ENCODE results near the gene CDK19. TPM values are rescaled to one million over a fixed set of nuclear protein-coding genes. Genes with fewer than 3 reads are reported as not detected.

Gene CDK19
- total RNA-seq, 8 experiments from 2014 or later: 15.2 to 37.0 (median 18.8) TPM

- Histone ChIP-seq H3K27ac (no peak overlapping the region), H3K4me1 (replicated peaks in 1 of 2) (no peaks in the 10 kb centered on the region), H3K4me3 (no peak overlapping the region)
- in situ Hi-C loops (cut with MboI; ENCODE audit: low pct_unique_long_range_greater_than_20kb in 2 of 9, low sequenced_read_pairs in 9 of 9, unreplicated experiment in 9 of 9): loop anchor here in 2 of 9 experiments (25.0 kb wide), 3 partner anchors 144 to 256 kb away; no protein-coding TSS in a partner anchor
- ATAC-seq (replicated peaks in 6 of 8): peak in 3 of 8 experiments; percentile 17 to 29 (median 24)
- 35 to 87% (median 69%) methylated on average over 3 to 4 of the region's 4 CpGs for WGBS, 10 experiments
Measured at GRCh38 chr6:110681543-110682459, 133.5 kb downstream of the CDK19 start.

GRCh38 chr6:110676396-110676795 is 138.9 kb downstream of the CDK19 start:
- in situ Hi-C loops (cut with MboI; ENCODE audit: low pct_unique_long_range_greater_than_20kb in 2 of 9, low sequenced_read_pairs in 9 of 9, unreplicated experiment in 9 of 9): loop anchor here in 2 of 9 experiments (25.0 kb wide), 3 partner anchors 139 to 261 kb away; no protein-coding TSS in a partner anchor
- no peak overlapping the region for H3K27ac ChIP-seq

DNA sequence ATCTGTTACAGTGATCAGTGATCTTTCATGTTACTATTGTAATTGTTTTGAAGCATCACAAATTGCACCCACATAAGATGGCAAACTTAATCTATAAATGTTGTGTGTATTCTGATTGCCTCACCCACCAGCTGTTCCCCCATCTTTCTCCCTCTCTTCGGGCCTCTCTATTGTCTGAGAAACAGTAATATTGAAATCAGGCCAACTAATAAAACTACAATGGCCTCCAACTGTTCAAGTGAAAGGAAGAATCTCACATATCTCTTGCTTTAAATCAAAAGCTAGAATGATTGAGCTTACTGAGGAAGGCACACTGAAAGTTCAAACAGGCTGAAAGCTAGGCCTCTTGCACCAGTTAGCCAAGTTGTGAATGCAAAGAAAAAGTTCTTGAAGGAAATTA is 141.2 kb downstream of the CDK19 start:
- Histone ChIP-seq H3K27ac (no peak overlapping the region), H3K4me1 (replicated peaks in 1 of 2) (peaks cover 2 to 3% of the 10 kb centered on the region in 2 donors), H3K4me3 (no peak overlapping the region)
- in situ Hi-C loops (cut with MboI; ENCODE audit: low pct_unique_long_range_greater_than_20kb in 2 of 9, low sequenced_read_pairs in 9 of 9, unreplicated experiment in 9 of 9): no loop called here
- no peak for ATAC-seq (replicated peaks in 6 of 8)
- WGBS, 10 experiments: 0 to 40% (median 13%) methylated on average over 1 of the region's 1 CpG; no CpG with 5 or more reads in 4 of the 10 experiments

More at GRCh38 chr6:110676396-110676795, 138.9 kb downstream of the CDK19 start:
- no peak overlapping the region for H3K4me3 ChIP-seq
- ATAC-seq (replicated peaks in 6 of 8): no peak
- peaks cover 2 to 3% of the 10 kb centered on the region in 2 donors for H3K4me1 ChIP-seq (replicated peaks in 1 of 2)

DNA sequence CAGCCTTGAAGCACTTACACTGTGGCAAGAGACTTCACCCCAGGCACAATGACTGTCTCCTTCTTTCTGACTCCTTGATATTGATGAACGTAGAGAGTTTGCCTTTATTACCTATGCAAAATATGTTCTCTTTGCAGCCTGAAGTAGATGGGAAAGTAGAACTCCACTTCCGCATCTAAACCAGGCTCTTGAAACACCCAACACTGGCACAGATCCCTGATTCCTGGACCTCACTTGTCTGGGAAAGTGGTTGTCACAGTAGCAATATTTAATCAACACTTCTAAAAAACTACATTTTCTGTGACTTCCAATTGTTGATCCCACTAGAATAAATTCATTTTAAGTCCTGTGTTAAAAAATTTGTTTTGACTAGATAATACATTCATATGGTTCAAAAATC is 143.1 kb downstream of the CDK19 start:
- WGBS, 10 experiments: 93 to 100% (median 100%) methylated on average over 1 to 2 of the region's 2 CpGs; no CpG with 5 or more reads in 1 of the 10 experiments
- Histone ChIP-seq H3K4me1 (replicated peaks in 1 of 2) (peaks cover 2 to 3% of the 10 kb centered on the region in 2 donors), H3K4me3 (no peak overlapping the region), H3K27ac (no peak overlapping the region)
- ATAC-seq (replicated peaks in 6 of 8): no peak
- in situ Hi-C loops (cut with MboI; ENCODE audit: low pct_unique_long_range_greater_than_20kb in 2 of 9, low sequenced_read_pairs in 9 of 9, unreplicated experiment in 9 of 9): no loop called here

DNA sequence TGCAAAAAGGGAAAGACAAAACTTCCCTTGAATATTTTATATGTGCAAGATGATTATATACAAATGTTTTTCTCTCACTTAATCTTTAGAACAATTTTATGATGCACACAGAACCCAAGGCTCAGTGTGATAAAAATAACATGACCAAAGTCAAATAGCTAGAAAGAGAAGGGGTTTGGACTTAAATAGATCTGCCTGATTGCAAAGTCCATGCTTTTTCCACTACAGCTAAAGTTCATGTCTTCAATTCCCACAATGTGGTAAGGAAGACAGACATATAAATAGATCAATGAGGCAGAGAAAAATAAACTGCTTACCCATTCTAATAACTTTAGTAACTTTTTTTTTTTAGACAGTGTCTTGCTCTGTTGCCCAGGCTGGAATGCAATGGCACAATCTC is 143.8 kb downstream of the CDK19 start:
- in situ Hi-C loops (cut with MboI; ENCODE audit: low pct_unique_long_range_greater_than_20kb in 2 of 9, low sequenced_read_pairs in 9 of 9, unreplicated experiment in 9 of 9): no loop called here
- no peak for ATAC-seq (replicated peaks in 6 of 8)
- Histone ChIP-seq H3K27ac (no peak overlapping the region), H3K4me3 (no peak overlapping the region), H3K4me1 (replicated peaks in 1 of 2) (peaks cover 2 to 3% of the 10 kb centered on the region in 2 donors)

- H3K4me3 ChIP-seq: no peak overlapping the region
- in situ Hi-C loops (cut with MboI; ENCODE audit: low pct_unique_long_range_greater_than_20kb in 2 of 9, low sequenced_read_pairs in 9 of 9, unreplicated experiment in 9 of 9): no loop called here
- ATAC-seq (replicated peaks in 6 of 8): no peak
- WGBS, 10 experiments: 87 to 100% (median 91%) methylated on average over 2 to 7 of the region's 7 CpGs; no CpG with 5 or more reads in 1 of the 10 experiments
- no peaks in the 10 kb centered on the region for H3K4me1 ChIP-seq (replicated peaks in 1 of 2)
- no peak overlapping the region for H3K27ac ChIP-seq
Measured at GRCh38 chr6:110665600-110665999, 149.7 kb downstream of the CDK19 start.

DNA sequence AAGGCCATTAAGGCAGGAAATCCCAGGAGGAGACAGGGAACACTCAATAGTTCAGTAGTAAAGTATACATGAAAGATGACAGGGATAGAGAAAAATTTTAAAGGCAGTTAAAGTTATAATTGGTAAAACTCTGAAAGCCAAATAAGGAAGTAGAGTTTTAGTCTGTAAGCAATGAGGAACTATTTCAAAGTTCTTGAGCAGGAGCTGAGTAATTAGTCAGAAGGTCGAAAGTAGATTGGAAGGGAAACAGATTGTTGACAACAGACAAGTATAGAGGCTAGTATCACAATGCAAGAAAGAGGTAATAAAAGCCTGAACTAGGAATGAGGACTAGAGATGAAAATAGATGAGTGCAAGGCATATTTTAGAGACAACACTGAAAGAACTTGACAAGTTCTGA is 150.3 kb downstream of the CDK19 start:
- Histone ChIP-seq H3K4me1 (replicated peaks in 1 of 2) (no peaks in the 10 kb centered on the region), H3K4me3 (no peak overlapping the region), H3K27ac (no peak overlapping the region)
- 38 to 100% (median 92%) methylated on average over 1 of the region's 1 CpG; no CpG with 5 or more reads in 2 of the 10 experiments for WGBS, 10 experiments
- ATAC-seq (replicated peaks in 6 of 8): no peak
- in situ Hi-C loops (cut with MboI; ENCODE audit: low pct_unique_long_range_greater_than_20kb in 2 of 9, low sequenced_read_pairs in 9 of 9, unreplicated experiment in 9 of 9): no loop called here

DNA sequence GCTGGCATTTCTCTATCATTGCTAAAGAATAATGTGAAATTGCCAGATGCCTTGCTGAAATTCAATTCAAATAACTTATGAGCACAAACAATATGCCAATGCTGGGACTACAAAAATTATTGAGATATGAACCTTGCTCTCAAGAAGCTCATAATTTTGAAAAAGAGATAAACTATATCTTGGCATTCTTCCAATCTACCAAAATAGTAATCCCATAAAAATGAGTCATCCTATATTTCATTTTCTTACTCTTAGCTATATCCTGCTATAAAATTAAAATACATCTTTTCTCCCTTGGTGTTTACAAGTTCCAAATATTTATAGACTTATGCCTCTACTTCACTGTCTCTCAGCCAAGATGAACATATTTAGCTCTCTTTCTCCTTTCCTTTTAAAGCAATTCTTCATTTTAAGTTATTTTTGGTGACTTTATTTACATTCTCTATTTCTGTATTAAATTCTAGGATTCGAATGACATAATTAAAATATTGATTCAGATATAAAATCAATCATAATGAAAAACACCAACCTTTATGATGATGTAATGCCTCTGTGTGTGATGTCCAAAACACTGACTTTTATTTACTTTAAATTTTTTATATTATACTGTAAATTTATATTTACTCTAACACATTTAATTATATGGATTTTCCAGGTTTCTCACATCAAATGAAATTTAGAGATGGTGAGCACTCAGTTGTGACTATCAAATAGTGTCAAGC is 152.6 kb downstream of the CDK19 start:
- 41 to 100% (median 83%) methylated on average over 1 of the region's 1 CpG; no CpG with 5 or more reads in 1 of the 10 experiments for WGBS, 10 experiments
- ATAC-seq (replicated peaks in 6 of 8): peak in 2 of 8 experiments; percentile 54 to 79
- no peak overlapping the region for H3K27ac ChIP-seq
- in situ Hi-C loops (cut with MboI; ENCODE audit: low pct_unique_long_range_greater_than_20kb in 2 of 9, low sequenced_read_pairs in 9 of 9, unreplicated experiment in 9 of 9): no loop called here
- H3K4me1 ChIP-seq (replicated peaks in 1 of 2): no peaks in the 10 kb centered on the region
- H3K4me3 ChIP-seq: no peak overlapping the region

DNA sequence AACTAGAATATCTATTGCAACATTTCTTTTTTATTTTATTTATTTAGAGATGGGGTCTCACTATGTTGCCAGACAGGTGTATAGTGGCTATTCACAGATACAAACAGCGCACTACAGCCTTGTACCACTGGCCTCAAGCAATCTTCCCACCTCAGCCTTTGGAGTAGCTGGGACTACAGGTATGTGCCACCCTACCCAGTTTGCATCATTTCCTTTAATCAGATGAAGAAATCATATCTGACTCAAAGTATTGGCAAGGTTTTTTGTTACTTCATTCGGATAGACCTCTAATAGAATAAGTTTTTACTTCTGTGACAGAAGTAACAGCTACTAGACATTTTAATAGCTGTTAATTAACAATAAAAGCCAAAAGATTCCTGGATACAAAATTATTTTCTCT is 153.9 kb downstream of the CDK19 start:
- Histone ChIP-seq H3K4me1 (replicated peaks in 1 of 2) (no peaks in the 10 kb centered on the region), H3K4me3 (no peak overlapping the region), H3K27ac (no peak overlapping the region)
- in situ Hi-C loops (cut with MboI; ENCODE audit: low pct_unique_long_range_greater_than_20kb in 2 of 9, low sequenced_read_pairs in 9 of 9, unreplicated experiment in 9 of 9): no loop called here
- no peak for ATAC-seq (replicated peaks in 6 of 8)
- WGBS, 10 experiments: 82 to 100% (median 98%) methylated on average over 1 to 2 of the region's 2 CpGs

GRCh38 chr6:110660066-110660655 is 155.1 kb downstream of the CDK19 start:
- 70 to 100% (median 93%) methylated on average over 1 to 6 of the region's 9 CpGs; no CpG with 5 or more reads in 2 of the 10 experiments for WGBS, 10 experiments
- in situ Hi-C loops (cut with MboI; ENCODE audit: low pct_unique_long_range_greater_than_20kb in 2 of 9, low sequenced_read_pairs in 9 of 9, unreplicated experiment in 9 of 9): no loop called here
- Histone ChIP-seq H3K27ac (no peak overlapping the region), H3K4me3 (no peak overlapping the region), H3K4me1 (replicated peaks in 1 of 2) (no peaks in the 10 kb centered on the region)
- ATAC-seq (replicated peaks in 6 of 8): no peak

GRCh38 chr6:110658631-110659211 is 156.5 kb downstream of the CDK19 start:
- no peak for ATAC-seq (replicated peaks in 6 of 8)
- Histone ChIP-seq H3K27ac (no peak overlapping the region), H3K4me3 (no peak overlapping the region), H3K4me1 (replicated peaks in 1 of 2) (no peaks in the 10 kb centered on the region)
- in situ Hi-C loops (cut with MboI; ENCODE audit: low pct_unique_long_range_greater_than_20kb in 2 of 9, low sequenced_read_pairs in 9 of 9, unreplicated experiment in 9 of 9): no loop called here
- WGBS, 10 experiments: 51 to 100% (median 78%) methylated on average over 1 to 2 of the region's 2 CpGs; no CpG with 5 or more reads in 1 of the 10 experiments

- no peaks in the 10 kb centered on the region for H3K4me1 ChIP-seq (replicated peaks in 1 of 2)
- ATAC-seq (replicated peaks in 6 of 8): peak in 2 of 8 experiments; percentile 29 to 55
- in situ Hi-C loops (cut with MboI; ENCODE audit: low pct_unique_long_range_greater_than_20kb in 2 of 9, low sequenced_read_pairs in 9 of 9, unreplicated experiment in 9 of 9): no loop called here
- 92 to 100% (median 96%) methylated on average over 1 to 3 of the region's 3 CpGs; no CpG with 5 or more reads in 3 of the 10 experiments for WGBS, 10 experiments
- H3K4me3 ChIP-seq: no peak overlapping the region
- H3K27ac ChIP-seq: no peak overlapping the region
Measured at GRCh38 chr6:110656492-110656891, 158.8 kb downstream of the CDK19 start.

Measured in motor neuron (in vitro differentiated cells).